Loucy (cell line): ENCODE results near the gene TNS4.

Source experiments
- H2AFZ ChIP-seq: fragments of 200-600 bp; sonication (generic); 2 replicates; pipeline ENCODE4 v1.6.0; 2016; ENCODE audit warnings: antibody characterized with exemption, mild to moderate bottlenecking, low read length, moderate library complexity
- H3F3A ChIP-seq: fragments of 200-600 bp; 2 replicates; pipeline ENCODE4 v1.6.0; 2016; ENCODE audit warnings: antibody characterized with exemption, low read depth, mild to moderate bottlenecking
- H3K27me3 ChIP-seq: fragments of 200-600 bp; sonication (generic); 2 replicates; pipeline ENCODE4 v1.6.1; 2014; ENCODE audit warnings: low read length, mild to moderate bottlenecking; ENCODE audit not compliant: insufficient read depth, poor library complexity, severe bottlenecking
- H3K36me3 ChIP-seq: fragments of 200-600 bp; sonication (generic); 2 replicates; pipeline ENCODE4 v1.6.1; 2016; ENCODE audit warnings: low read length; ENCODE audit not compliant: insufficient read depth
- H3K4me1 ChIP-seq: fragments of 200-600 bp; sonication (generic); 2 replicates; pipeline ENCODE4 v1.5.1; 2014; ENCODE audit warnings: low read length, mild to moderate bottlenecking; ENCODE audit not compliant: insufficient read depth, poor library complexity, severe bottlenecking
- H3K4me2 ChIP-seq: fragments of 200-600 bp; sonication (generic); 2 replicates; pipeline ENCODE4 v1.6.0; 2014; ENCODE audit warnings: antibody characterized with exemption, low read length, low read depth, mild to moderate bottlenecking; ENCODE audit not compliant: poor library complexity, severe bottlenecking
- H3K4me3 ChIP-seq: fragments of 200-600 bp; sonication (generic); 2 replicates; pipeline ENCODE4 v1.5.1; 2014; ENCODE audit warnings: low read length, mild to moderate bottlenecking, mixed read lengths; ENCODE audit not compliant: poor library complexity, severe bottlenecking
- H3K79me2 ChIP-seq: fragments of 200-600 bp; sonication (generic); 2 replicates; pipeline ENCODE4 v1.6.1; 2014; ENCODE audit warnings: low read length; ENCODE audit not compliant: insufficient read depth
- H3K9ac ChIP-seq: fragments of 200-600 bp; sonication (generic); 2 replicates; pipeline ENCODE4 v1.6.0; 2014; ENCODE audit warnings: mild to moderate bottlenecking, low read depth, low read length, moderate library complexity; ENCODE audit not compliant: poor library complexity, severe bottlenecking
- H3K9me2 ChIP-seq: fragments of 200-600 bp; sonication (generic); replicated peaks from 2 replicates; pipeline ENCODE4 v1.6.1; 2016; ENCODE audit warnings: low read depth, low read length, mixed read lengths
- H3K9me3 ChIP-seq: fragments of 200-600 bp; sonication (generic); 2 replicates; pipeline ENCODE4 v1.6.1; 2014; ENCODE audit warnings: mild to moderate bottlenecking, antibody characterized with exemption, low read length, low read depth; ENCODE audit not compliant: insufficient read depth
- H4K20me1 ChIP-seq: fragments of 200-600 bp; sonication (generic); 2 replicates; pipeline ENCODE4 v1.6.0; 2014; ENCODE audit warnings: antibody characterized with exemption, low read length, mild to moderate bottlenecking; ENCODE audit not compliant: insufficient read depth, poor library complexity, severe bottlenecking
- EZH2phosphoT487 ChIP-seq: fragments of 200-600 bp; IDR thresholded peaks from 2 replicates; pipeline ENCODE4 v1.6.1; 2018; ENCODE audit warnings: antibody characterized with exemption, mild to moderate bottlenecking, moderate library complexity, borderline replicate concordance
- TF ChIP-seq, protein P1 (sequence below): fragments of 200-600 bp; sonication (generic); conservative IDR thresholded peaks from 2 replicates; pipeline ENCODE4 v1.5.1; 2014; ENCODE audit warnings: mild to moderate bottlenecking, antibody characterized with exemption, low read length

TNS4 gene

DNA sequence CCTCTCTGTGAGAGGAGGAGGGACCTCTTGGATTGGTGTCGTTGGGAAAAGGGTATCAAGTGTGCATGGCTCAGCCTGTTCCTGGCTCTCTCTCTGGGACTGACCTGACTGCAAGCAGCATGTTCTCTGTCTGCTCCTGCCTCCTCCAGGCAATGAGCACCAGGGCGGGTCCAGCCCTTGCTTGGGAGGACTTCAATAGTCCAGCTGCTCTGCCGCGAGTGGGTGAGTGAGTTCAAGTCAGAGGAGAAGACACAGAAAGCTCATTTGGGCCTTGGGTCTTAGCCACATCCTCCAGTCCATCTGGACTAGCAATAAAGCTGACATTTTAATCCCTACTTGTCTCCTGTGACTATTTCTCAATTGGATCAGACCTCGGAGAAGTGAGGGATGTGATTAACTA, 25.2 kb upstream of the TNS4 start:
- Histone ChIP-seq H3K9ac (no peak overlapping the region), H3K27me3 (no peaks in the 10 kb centered on the region), H3K4me1 (peaks cover 15% of the 10 kb centered on the region), H3K9me3 (peaks cover 5% of the 10 kb centered on the region; the same call in 1 of the 2 replicates), H3F3A (no peaks in the 10 kb centered on the region; the same call in 1 of the 2 replicates), H3K79me2 (no peaks in the 10 kb centered on the region), H3K4me2 (no peak overlapping the region), H2AFZ (no peak overlapping the region), H3K4me3 (no peak overlapping the region), H3K9me2 (no peaks in the 10 kb centered on the region), H4K20me1 (no peaks in the 10 kb centered on the region), H3K36me3 (no peaks in the 10 kb centered on the region)
- TF ChIP-seq, protein P1, sequence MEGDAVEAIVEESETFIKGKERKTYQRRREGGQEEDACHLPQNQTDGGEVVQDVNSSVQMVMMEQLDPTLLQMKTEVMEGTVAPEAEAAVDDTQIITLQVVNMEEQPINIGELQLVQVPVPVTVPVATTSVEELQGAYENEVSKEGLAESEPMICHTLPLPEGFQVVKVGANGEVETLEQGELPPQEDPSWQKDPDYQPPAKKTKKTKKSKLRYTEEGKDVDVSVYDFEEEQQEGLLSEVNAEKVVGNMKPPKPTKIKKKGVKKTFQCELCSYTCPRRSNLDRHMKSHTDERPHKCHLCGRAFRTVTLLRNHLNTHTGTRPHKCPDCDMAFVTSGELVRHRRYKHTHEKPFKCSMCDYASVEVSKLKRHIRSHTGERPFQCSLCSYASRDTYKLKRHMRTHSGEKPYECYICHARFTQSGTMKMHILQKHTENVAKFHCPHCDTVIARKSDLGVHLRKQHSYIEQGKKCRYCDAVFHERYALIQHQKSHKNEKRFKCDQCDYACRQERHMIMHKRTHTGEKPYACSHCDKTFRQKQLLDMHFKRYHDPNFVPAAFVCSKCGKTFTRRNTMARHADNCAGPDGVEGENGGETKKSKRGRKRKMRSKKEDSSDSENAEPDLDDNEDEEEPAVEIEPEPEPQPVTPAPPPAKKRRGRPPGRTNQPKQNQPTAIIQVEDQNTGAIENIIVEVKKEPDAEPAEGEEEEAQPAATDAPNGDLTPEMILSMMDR = no peak

DNA sequence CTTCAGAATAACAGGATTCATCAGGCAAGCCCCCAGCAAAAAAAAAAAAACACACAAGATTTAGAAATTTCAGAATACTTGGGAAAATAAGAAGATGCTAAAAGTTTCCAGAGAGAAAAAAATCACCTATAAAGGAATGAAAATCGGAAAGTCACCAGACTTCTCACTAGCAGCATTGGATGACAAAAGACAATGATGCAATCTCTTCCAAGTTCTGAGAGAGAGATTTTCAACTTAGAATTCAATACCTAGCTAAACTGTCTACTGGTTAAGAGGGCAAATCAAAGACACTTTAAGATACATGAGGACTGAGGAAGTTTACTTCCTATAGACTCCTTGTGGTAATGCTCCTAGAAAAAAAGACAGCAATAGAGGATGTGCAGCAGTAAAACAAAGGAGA, 23.9 kb upstream of the TNS4 start:
- Histone ChIP-seq H3K9ac (no peak overlapping the region), H3K4me2 (no peak overlapping the region), H3K79me2 (no peaks in the 10 kb centered on the region), H3K9me3 (peaks cover 5% of the 10 kb centered on the region; the same call in 1 of the 2 replicates), H3K27me3 (no peaks in the 10 kb centered on the region), H4K20me1 (no peaks in the 10 kb centered on the region), H3K9me2 (no peaks in the 10 kb centered on the region), H3K4me3 (no peak overlapping the region), H3F3A (no peaks in the 10 kb centered on the region; the same call in 1 of the 2 replicates), H3K36me3 (no peaks in the 10 kb centered on the region), H3K4me1 (peaks cover 6% of the 10 kb centered on the region), H2AFZ (no peak overlapping the region)
- TF ChIP-seq, protein P1 = no peak
- no peak for TF ChIP-seq EZH2phosphoT487

DNA sequence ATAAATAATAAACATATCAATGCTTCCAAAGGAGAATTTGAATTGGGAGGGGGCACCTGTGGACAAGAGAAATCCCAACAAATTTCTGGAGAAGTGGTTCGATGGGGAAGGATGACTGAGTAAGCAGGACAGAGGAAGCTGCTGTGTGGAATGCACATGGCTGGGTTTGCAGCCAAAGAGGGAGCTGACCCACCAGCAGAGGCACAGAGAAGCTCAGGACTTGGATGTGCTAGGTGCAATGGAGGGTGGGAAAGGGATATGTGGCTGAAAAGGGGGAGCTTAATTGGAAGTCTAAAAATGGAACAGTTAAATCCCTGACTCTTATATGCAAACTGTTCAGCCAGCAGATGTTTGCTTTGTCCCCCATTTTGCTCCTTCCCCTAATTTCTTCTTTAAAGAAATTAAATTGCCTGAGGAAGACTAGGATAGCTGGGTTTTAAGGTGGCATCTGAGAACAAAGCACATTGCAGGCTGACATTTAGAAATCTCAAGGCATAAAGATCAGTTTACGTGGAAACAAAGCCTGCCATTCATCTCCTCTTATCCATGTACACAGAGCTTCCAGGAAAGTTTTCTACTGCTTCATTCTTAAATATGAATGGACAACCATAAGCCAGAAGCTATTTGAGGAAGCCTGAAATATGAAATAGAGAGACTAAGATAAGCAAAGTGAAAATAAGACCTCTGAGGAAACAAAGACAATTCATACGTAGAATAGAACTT, 23.0 kb upstream of the TNS4 start:
- Histone ChIP-seq H3F3A (no peaks in the 10 kb centered on the region; the same call in 1 of the 2 replicates), H3K36me3 (no peaks in the 10 kb centered on the region), H3K9me3 (peaks cover 5% of the 10 kb centered on the region; the same call in 1 of the 2 replicates), H3K4me2 (no peak overlapping the region), H3K79me2 (no peaks in the 10 kb centered on the region), H3K27me3 (no peaks in the 10 kb centered on the region), H3K4me3 (no peak overlapping the region), H3K9me2 (no peaks in the 10 kb centered on the region), H3K4me1 (peaks cover 10% of the 10 kb centered on the region), H4K20me1 (no peaks in the 10 kb centered on the region), H3K9ac (no peak overlapping the region), H2AFZ (no peak overlapping the region)
- no peak for TF ChIP-seq EZH2phosphoT487
- TF ChIP-seq, protein P1 = no peak
